ENCODE measurements around the gene DENND4B.

GRCh38 chr1:153977250-153978240 lies 31.0 kb upstream of the DENND4B start, which contains the start of gene JTB:
- TF ChIP-seq EZH2 (IDR thresholded peaks at IDR 0.05; ENCODE audit: insufficient read depth, poor library complexity, severe bottlenecking) = no peak
- TF ChIP-seq EZH2phosphoT487 (IDR thresholded peaks at IDR 0.05; ENCODE audit: insufficient read depth, low read depth) = no peak
